WTC11 (cell line): Measurements from ENCODE around the gene SREK1IP1. TPM values are rescaled to one million over a fixed set of nuclear protein-coding genes. Genes with fewer than 3 reads are reported as not detected.

Experiments used
- ATAC-seq: fragments of 200-7000 bp; cut with Tn5 transposase; 2 replicates; pipeline ENCODE4 v1.10.0; 2021; ENCODE audit warnings: mild to moderate bottlenecking, moderate library complexity
- CTCF ChIA-PET: fragments of 300-600 bp; sonication (Branson Sonifier 250); formaldehyde crosslinking; loops from one replicate; lab custom pipeline; 2021; ENCODE audit warnings: antibody characterized with exemption; lab: Charles Lee
- POLR2A ChIA-PET: fragments of 350-600 bp; sonication (Branson Sonifier 250); formaldehyde crosslinking; loops from one replicate; lab custom pipeline; 2021; ENCODE audit warnings: antibody characterized with exemption; lab: Charles Lee
- DNase-seq: peaks from one replicate; pipeline ENCODE4 v3.0.0; 2021; ENCODE audit warnings: low spot score
- H3K27ac Mint-ChIP-seq: 2 replicates; pipeline ENCODE4 v1.8.0; 2021; ENCODE audit warnings: mixed read lengths
- H3K27me3 Mint-ChIP-seq: 2 replicates; pipeline ENCODE4 v1.8.0; 2021; ENCODE audit warnings: low read depth, mild to moderate bottlenecking, moderate library complexity, mixed read lengths
- H3K36me3 Mint-ChIP-seq: 2 replicates; pipeline ENCODE4 v1.8.0; 2021; ENCODE audit warnings: mixed read lengths
- H3K4me1 Mint-ChIP-seq: 2 replicates; pipeline ENCODE4 v1.8.0; 2022; ENCODE audit warnings: mixed read lengths
- H3K4me3 Mint-ChIP-seq: 2 replicates; pipeline ENCODE4 v1.8.0; 2021; ENCODE audit warnings: mild to moderate bottlenecking, moderate library complexity, mixed read lengths
- H3K9me3 Mint-ChIP-seq: 2 replicates; pipeline ENCODE4 v1.8.0; 2021; ENCODE audit warnings: mixed read lengths
- ATF1 ChIP-seq: sonication (generic); formaldehyde crosslinking; IDR thresholded peaks from 2 replicates; pipeline ENCODE4 v1.8.1; 2023; ENCODE audit warnings: mild to moderate bottlenecking, moderate library complexity, missing genetic modification reagents
- GABPB1 ChIP-seq: sonication (generic); formaldehyde crosslinking; IDR thresholded peaks from 2 replicates; pipeline ENCODE4 v1.8.1; 2023; ENCODE audit warnings: mild to moderate bottlenecking, missing genetic modification reagents
- GTF2I ChIP-seq: fragments of 250-450 bp; sonication (Bioruptor Pico); conservative IDR thresholded peaks from 2 replicates; pipeline ENCODE4 v1.4.0; 2021; ENCODE audit warnings: mild to moderate bottlenecking
- HMGA2 ChIP-seq: fragments of 250-450 bp; sonication (Bioruptor Pico); IDR thresholded peaks from 2 replicates; pipeline ENCODE4 v1.4.0; 2021; ENCODE audit warnings: mild to moderate bottlenecking, moderate library complexity
- MXD4 ChIP-seq: fragments of 250-450 bp; sonication (Bioruptor Pico); IDR thresholded peaks from 2 replicates; pipeline ENCODE4 v1.8.0; 2021; ENCODE audit warnings: mild to moderate bottlenecking, moderate library complexity, borderline replicate concordance
- NFE2L1 ChIP-seq: sonication (generic); formaldehyde crosslinking; IDR thresholded peaks from 2 replicates; pipeline ENCODE4 v1.8.1; 2023; ENCODE audit warnings: missing genetic modification reagents
- NFYB ChIP-seq: sonication (generic); formaldehyde crosslinking; conservative IDR thresholded peaks from 2 replicates; pipeline ENCODE4 v1.8.0; 2022; ENCODE audit warnings: low read depth, missing genetic modification reagents
- RELA ChIP-seq: sonication (generic); formaldehyde crosslinking; IDR thresholded peaks from 2 replicates; pipeline ENCODE4 v1.8.1; 2022; ENCODE audit warnings: missing genetic modification reagents, mild to moderate bottlenecking, borderline replicate concordance
- SMAD4 ChIP-seq: sonication (generic); formaldehyde crosslinking; IDR thresholded peaks from 2 replicates; pipeline ENCODE4 v1.8.0; 2022; ENCODE audit warnings: mild to moderate bottlenecking, missing genetic modification reagents
- TCF7 ChIP-seq: sonication (generic); formaldehyde crosslinking; IDR thresholded peaks from 2 replicates; pipeline ENCODE4 v1.8.0; 2022; ENCODE audit warnings: mild to moderate bottlenecking, low read depth, missing genetic modification reagents, moderate library complexity
- TEAD4 ChIP-seq: sonication (generic); formaldehyde crosslinking; IDR thresholded peaks from 2 replicates; pipeline ENCODE4 v1.8.0; 2022; ENCODE audit warnings: mild to moderate bottlenecking, missing genetic modification reagents
- TP53 ChIP-seq: sonication (generic); formaldehyde crosslinking; IDR thresholded peaks from 2 replicates; pipeline ENCODE4 v1.8.1; 2023; ENCODE audit warnings: mild to moderate bottlenecking, missing genetic modification reagents
- ZNF121 ChIP-seq: sonication (generic); formaldehyde crosslinking; IDR thresholded peaks from 2 replicates; pipeline ENCODE4 v1.8.0; 2023; ENCODE audit warnings: missing genetic modification reagents
- ZNF232 ChIP-seq: sonication (generic); formaldehyde crosslinking; IDR thresholded peaks from 2 replicates; pipeline ENCODE4 v1.8.0; 2022; ENCODE audit warnings: mild to moderate bottlenecking, missing genetic modification reagents
- ZNF317 ChIP-seq: sonication (generic); formaldehyde crosslinking; IDR thresholded peaks from 2 replicates; pipeline ENCODE4 v1.8.1; 2023; ENCODE audit warnings: low read depth, mild to moderate bottlenecking, moderate library complexity, missing genetic modification reagents, borderline replicate concordance
- ZNF396 ChIP-seq: fragments of 250-450 bp; sonication (Bioruptor Pico); IDR thresholded peaks from 2 replicates; pipeline ENCODE4 v1.8.0; 2021; ENCODE audit warnings: mild to moderate bottlenecking, moderate library complexity, borderline replicate concordance
- total RNA-seq: library from RNA; stranded (reverse); gene quantifications from 3 replicates; pipeline ENCODE4 v1.2.3, GENCODE V29; 2021
- TF ChIP-seq, protein P1 (sequence below): sonication (generic); formaldehyde crosslinking; conservative IDR thresholded peaks from 2 replicates; pipeline ENCODE4 v1.8.1; 2022; ENCODE audit warnings: mild to moderate bottlenecking, missing genetic modification reagents
- TF ChIP-seq, protein P2 (sequence below): sonication (generic); formaldehyde crosslinking; IDR thresholded peaks from 2 replicates; pipeline ENCODE4 v1.8.0; 2022; ENCODE audit warnings: mild to moderate bottlenecking, missing genetic modification reagents
- TF ChIP-seq, protein P3 (sequence below): sonication (generic); formaldehyde crosslinking; IDR thresholded peaks from 2 replicates; pipeline ENCODE4 v1.8.0; 2023; ENCODE audit warnings: missing genetic modification reagents
- TF ChIP-seq, protein P4 (sequence below): sonication (generic); formaldehyde crosslinking; IDR thresholded peaks from 2 replicates; pipeline ENCODE4 v1.8.0; 2022; ENCODE audit warnings: mild to moderate bottlenecking, missing genetic modification reagents
- TF ChIP-seq, protein P5 (sequence below): sonication (generic); formaldehyde crosslinking; IDR thresholded peaks from 2 replicates; pipeline ENCODE4 v1.8.1; 2023; ENCODE audit warnings: mild to moderate bottlenecking, missing genetic modification reagents
- TF ChIP-seq, protein P6 (sequence below): fragments of 250-450 bp; sonication (Bioruptor Pico); conservative IDR thresholded peaks from 2 replicates; pipeline ENCODE4 v1.9.0; 2021; ENCODE audit warnings: mild to moderate bottlenecking
- TF ChIP-seq, protein P7 (sequence below): fragments of 250-450 bp; sonication (Bioruptor Pico); IDR thresholded peaks from 2 replicates; pipeline ENCODE4 v1.8.0; 2021; ENCODE audit warnings: mild to moderate bottlenecking

The SREK1IP1 gene
- total RNA-seq, 1 experiment from 2014 or later: 26.2 TPM

DNA sequence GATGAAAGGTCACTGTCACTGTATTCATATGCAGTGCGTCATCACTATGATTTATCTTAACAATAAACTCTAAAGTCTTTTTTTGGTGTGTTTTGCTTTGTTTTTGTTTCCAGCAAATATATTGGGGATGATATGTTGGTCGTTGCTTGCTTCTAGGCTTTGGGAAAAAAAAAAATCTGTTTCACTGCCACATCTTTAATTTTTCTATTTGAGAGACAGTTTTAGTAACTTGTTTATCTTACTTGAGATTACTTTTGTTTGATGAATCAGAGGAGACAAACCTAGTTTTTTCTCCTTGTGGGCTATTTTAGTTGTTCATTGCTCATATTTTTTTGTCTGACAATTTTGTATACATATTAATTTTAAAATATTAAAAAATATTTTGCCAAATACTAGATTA, 19.7 kb upstream of the SREK1IP1 start:
- POLR2A ChIA-PET: no interaction called here
- Mint-ChIP-seq H3K27me3 (no peaks in the 10 kb centered on the region), H3K4me3 (no peak overlapping the region), H3K9me3 (no peaks in the 10 kb centered on the region), H3K27ac (no peak overlapping the region), H3K4me1 (no peaks in the 10 kb centered on the region)
- ATAC-seq (no peak), DNase-seq (no peak)
- CTCF ChIA-PET: no interaction called here
- TF ChIP-seq TEAD4 (CRISPR knock-in tag) (no peak), ZNF232 (CRISPR knock-in tag) (no peak)
- TF ChIP-seq, protein P1, sequence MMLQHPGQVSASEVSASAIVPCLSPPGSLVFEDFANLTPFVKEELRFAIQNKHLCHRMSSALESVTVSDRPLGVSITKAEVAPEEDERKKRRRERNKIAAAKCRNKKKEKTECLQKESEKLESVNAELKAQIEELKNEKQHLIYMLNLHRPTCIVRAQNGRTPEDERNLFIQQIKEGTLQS (CRISPR knock-in tag): no peak
- TF ChIP-seq, protein P2, sequence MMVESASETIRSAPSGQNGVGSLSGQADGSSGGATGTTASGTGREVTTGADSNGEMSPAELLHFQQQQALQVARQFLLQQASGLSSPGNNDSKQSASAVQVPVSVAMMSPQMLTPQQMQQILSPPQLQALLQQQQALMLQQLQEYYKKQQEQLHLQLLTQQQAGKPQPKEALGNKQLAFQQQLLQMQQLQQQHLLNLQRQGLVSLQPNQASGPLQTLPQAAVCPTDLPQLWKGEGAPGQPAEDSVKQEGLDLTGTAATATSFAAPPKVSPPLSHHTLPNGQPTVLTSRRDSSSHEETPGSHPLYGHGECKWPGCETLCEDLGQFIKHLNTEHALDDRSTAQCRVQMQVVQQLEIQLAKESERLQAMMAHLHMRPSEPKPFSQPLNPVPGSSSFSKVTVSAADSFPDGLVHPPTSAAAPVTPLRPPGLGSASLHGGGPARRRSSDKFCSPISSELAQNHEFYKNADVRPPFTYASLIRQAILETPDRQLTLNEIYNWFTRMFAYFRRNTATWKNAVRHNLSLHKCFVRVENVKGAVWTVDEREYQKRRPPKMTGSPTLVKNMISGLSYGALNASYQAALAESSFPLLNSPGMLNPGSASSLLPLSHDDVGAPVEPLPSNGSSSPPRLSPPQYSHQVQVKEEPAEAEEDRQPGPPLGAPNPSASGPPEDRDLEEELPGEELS: no peak
- TF ChIP-seq, all 79 proteins: peak for 0
- peaks cover 18% of the 10 kb centered on the region for H3K36me3 Mint-ChIP-seq

DNA sequence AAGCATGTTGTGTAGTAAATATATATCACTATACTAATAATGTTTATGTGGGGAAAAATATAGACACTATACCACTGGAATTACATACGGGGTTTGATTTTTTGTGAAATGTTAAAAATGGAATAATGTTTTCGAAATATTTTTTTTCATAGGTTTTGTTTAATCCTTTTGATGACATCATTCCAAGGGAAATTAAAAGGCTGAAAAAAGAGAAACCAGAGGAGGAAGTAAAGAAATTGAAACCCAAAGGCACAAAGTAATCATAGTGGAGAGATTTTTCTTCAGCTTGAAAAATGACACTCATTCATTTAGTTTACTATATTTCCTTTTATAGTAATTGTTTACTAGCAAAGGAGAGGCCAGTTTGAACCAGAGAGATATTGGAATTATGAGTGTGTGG, 17.9 kb upstream of the SREK1IP1 start:
- CTCF ChIA-PET: no interaction called here
- Mint-ChIP-seq H3K4me3 (no peak overlapping the region), H3K27me3 (no peaks in the 10 kb centered on the region), H3K27ac (no peak overlapping the region), H3K4me1 (no peaks in the 10 kb centered on the region)
- ATAC-seq (no peak), DNase-seq (no peak)
- TF ChIP-seq, protein P3, sequence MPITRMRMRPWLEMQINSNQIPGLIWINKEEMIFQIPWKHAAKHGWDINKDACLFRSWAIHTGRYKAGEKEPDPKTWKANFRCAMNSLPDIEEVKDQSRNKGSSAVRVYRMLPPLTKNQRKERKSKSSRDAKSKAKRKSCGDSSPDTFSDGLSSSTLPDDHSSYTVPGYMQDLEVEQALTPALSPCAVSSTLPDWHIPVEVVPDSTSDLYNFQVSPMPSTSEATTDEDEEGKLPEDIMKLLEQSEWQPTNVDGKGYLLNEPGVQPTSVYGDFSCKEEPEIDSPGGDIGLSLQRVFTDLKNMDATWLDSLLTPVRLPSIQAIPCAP: no peak
- TF ChIP-seq, protein P4, sequence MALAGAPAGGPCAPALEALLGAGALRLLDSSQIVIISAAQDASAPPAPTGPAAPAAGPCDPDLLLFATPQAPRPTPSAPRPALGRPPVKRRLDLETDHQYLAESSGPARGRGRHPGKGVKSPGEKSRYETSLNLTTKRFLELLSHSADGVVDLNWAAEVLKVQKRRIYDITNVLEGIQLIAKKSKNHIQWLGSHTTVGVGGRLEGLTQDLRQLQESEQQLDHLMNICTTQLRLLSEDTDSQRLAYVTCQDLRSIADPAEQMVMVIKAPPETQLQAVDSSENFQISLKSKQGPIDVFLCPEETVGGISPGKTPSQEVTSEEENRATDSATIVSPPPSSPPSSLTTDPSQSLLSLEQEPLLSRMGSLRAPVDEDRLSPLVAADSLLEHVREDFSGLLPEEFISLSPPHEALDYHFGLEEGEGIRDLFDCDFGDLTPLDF (CRISPR knock-in tag): no peak
- TF ChIP-seq ZNF232 (CRISPR knock-in tag) (no peak), NFE2L1 (no peak), NFYB (CRISPR knock-in tag) (no peak), GABPB1 (CRISPR knock-in tag) (no peak), HMGA2 (CRISPR knock-in tag) (no peak), ZNF317 (CRISPR knock-in tag) (no peak), MXD4 (CRISPR knock-in tag) (no peak), GTF2I (CRISPR knock-in tag) (no peak), ZNF396 (CRISPR knock-in tag) (no peak), ZNF121 (CRISPR knock-in tag) (no peak), TP53 (CRISPR knock-in tag) (no peak), RELA (CRISPR knock-in tag) (no peak), SMAD4 (CRISPR knock-in tag) (no peak), ATF1 (CRISPR knock-in tag) (no peak), TCF7 (no peak)
- TF ChIP-seq, protein P5, sequence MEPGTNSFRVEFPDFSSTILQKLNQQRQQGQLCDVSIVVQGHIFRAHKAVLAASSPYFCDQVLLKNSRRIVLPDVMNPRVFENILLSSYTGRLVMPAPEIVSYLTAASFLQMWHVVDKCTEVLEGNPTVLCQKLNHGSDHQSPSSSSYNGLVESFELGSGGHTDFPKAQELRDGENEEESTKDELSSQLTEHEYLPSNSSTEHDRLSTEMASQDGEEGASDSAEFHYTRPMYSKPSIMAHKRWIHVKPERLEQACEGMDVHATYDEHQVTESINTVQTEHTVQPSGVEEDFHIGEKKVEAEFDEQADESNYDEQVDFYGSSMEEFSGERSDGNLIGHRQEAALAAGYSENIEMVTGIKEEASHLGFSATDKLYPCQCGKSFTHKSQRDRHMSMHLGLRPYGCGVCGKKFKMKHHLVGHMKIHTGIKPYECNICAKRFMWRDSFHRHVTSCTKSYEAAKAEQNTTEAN (CRISPR knock-in tag): no peak
- TF ChIP-seq, protein P6, sequence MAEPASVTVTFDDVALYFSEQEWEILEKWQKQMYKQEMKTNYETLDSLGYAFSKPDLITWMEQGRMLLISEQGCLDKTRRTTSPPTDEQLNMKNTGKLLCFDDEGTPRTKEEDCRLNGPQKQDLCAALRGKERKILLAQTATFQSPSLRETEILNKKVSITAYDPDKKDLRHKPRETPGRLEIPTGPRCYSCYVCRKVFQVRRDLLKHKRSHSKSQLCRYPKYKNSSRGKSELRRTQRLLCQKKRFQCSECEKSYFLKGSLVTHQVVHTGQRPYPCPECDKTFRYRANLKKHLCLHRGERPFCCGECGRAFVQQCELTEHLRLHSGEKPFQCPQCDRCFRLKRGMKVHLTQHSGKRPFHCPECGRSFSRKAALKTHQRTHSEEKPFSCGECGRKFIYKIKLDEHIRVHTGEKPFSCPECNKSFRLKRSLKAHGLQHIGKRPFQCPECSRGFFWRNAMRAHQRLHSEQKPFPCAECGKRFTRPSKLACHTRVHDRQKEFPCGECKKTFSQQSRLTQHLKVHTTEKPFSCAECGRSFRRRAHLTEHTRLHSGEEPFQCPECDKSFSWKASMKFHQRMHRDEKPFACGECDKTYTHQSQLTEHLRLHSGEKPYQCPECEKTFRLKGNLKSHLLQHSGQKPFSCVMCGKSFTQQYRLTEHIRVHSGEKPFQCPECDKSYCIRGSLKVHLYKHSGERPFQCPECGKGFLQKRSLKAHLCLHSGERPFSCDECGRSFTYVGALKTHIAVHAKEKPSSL (CRISPR knock-in tag): no peak
- TF ChIP-seq, protein P7, sequence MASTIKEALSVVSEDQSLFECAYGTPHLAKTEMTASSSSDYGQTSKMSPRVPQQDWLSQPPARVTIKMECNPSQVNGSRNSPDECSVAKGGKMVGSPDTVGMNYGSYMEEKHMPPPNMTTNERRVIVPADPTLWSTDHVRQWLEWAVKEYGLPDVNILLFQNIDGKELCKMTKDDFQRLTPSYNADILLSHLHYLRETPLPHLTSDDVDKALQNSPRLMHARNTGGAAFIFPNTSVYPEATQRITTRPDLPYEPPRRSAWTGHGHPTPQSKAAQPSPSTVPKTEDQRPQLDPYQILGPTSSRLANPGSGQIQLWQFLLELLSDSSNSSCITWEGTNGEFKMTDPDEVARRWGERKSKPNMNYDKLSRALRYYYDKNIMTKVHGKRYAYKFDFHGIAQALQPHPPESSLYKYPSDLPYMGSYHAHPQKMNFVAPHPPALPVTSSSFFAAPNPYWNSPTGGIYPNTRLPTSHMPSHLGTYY (CRISPR knock-in tag): no peak
- TF ChIP-seq, all 79 proteins: peak for 0
- Mint-ChIP-seq H3K9me3 (no peaks in the 10 kb centered on the region), H3K36me3 (peaks cover 18% of the 10 kb centered on the region)
- POLR2A ChIA-PET: no interaction called here
